LNCaP clone FGC (cell line): ENCODE measurements around the gene RPL22.

Source experiments
- DNase-seq: peaks from one replicate; pipeline ENCODE4 v3.0.0-alpha.2; 2011; ENCODE audit warnings: low read depth
- H3K4me3 ChIP-seq: 2 replicates; pipeline ENCODE4 v1.5.1; 2011; ENCODE audit warnings: mild to moderate bottlenecking, low read depth, low read length, control low read depth
- CTCF ChIP-seq: IDR thresholded peaks from 2 replicates; pipeline ENCODE4 v1.5.1; 2012; ENCODE audit warnings: mild to moderate bottlenecking; ENCODE audit not compliant: control insufficient read depth, insufficient read depth; ENCODE audit errors: extremely low read depth

The RPL22 gene

GRCh38 chr1:6151291-6151822 lies 48.0 kb downstream of the RPL22 start:
- no peak for DNase-seq

GRCh38 chr1:6150006-6150938 lies 49.1 kb downstream of the RPL22 start:
- DNase-seq, result no peak
- H3K4me3 ChIP-seq, result no peak overlapping the region
- no peak for TF ChIP-seq CTCF

More at GRCh38 chr1:6151291-6151822, 48.0 kb downstream of the RPL22 start:
- H3K4me3 ChIP-seq, result no peak overlapping the region
- no peak for TF ChIP-seq CTCF

GRCh38 chr1:6149597-6149996 lies 49.8 kb downstream of the RPL22 start:
- no peak overlapping the region for H3K4me3 ChIP-seq
- no peak for DNase-seq

GRCh38 chr1:6148497-6149241 lies 50.7 kb downstream of the RPL22 start:
- H3K4me3 ChIP-seq, result peak overlapping the region; percentile 33
- DNase-seq, result peak; percentile 13

More at GRCh38 chr1:6149597-6149996, 49.8 kb downstream of the RPL22 start:
- TF ChIP-seq CTCF, result no peak

GRCh38 chr1:6145864-6146410 lies 53.5 kb downstream of the RPL22 start:
- no peak for TF ChIP-seq CTCF
- DNase-seq, result no peak
- no peak overlapping the region for H3K4me3 ChIP-seq

More at GRCh38 chr1:6148497-6149241, 50.7 kb downstream of the RPL22 start:
- no peak for TF ChIP-seq CTCF

- no peak for DNase-seq
- no peak overlapping the region for H3K4me3 ChIP-seq
- no peak for TF ChIP-seq CTCF
Observed at GRCh38 chr1:6145396-6145750, 54.0 kb downstream of the RPL22 start.
